GM18517 (cell line): ENCODE data around the gene COL28A1.
"Not testable (repeated sequence)": the region's sequence is repeated elsewhere in the genome, so short reads cannot be mapped to it uniquely, and the experiment has no call there.

ENCODE experiments used
- ATAC-seq: cut with Tn5 transposase; IDR thresholded peaks from one replicate; pipeline ENCODE4 v1.9.1; 2021; ENCODE audit warnings: mild to moderate bottlenecking, moderate library complexity; ENCODE audit not compliant: unreplicated experiment

The COL28A1 gene

DNA sequence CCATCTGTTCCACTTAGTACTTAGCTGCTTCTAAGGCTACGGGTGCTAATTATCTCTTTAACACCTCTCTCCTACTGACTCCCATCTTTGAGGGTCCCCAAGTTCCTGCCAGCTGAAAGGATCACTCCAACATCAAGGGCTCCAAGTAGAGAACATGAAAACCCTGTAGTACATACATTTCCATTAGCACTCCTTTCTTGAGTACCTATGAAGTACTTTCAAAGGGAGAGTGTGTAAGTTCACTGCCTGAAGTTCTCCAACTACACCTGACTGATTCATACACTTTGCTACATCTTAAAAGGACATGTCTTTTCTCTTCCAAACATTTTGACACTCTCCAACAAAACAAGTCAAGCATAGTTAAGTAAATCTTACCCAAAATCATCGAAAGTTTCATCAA, 113.8 kb downstream of the COL28A1 start:
- ATAC-seq = no peak

DNA sequence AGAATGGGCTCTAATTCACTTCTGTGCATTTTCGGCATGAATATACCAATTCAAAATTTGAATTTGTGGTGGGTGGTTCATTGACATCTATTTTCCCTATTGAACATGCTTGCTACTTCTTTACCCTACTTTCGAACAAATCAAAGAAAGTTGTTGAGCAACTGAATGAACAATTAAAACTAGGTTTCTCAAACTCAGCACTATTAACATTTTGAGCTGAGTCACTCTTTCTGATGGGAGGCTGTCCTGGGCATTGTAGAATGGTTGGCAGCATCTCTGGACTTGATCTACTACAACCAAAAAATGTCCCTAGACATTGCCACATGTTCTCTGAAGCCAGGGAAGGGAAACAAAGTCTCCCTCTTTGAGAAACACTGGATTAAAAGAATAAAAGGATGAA, 116.7 kb downstream of the COL28A1 start:
- no peak for ATAC-seq

DNA sequence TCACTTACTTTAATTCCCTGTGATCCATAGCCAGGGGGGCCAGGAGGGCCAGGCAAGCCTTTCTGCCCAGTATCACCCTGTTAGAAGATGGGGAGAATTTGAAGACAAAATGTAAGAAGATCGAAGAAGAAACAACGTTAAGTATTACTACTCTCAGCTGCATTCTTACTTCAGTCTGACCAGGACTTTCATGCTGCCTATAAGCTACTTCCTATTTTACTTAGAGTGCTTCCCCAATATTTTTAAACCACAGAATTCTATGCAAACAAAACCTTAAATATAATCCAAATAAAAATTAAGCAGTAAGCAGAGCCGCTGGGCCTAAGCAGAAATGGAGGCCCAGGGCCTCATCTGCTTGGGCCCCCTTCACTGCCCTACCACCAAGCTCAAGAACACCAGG, 117.8 kb downstream of the COL28A1 start:
- no peak for ATAC-seq

DNA sequence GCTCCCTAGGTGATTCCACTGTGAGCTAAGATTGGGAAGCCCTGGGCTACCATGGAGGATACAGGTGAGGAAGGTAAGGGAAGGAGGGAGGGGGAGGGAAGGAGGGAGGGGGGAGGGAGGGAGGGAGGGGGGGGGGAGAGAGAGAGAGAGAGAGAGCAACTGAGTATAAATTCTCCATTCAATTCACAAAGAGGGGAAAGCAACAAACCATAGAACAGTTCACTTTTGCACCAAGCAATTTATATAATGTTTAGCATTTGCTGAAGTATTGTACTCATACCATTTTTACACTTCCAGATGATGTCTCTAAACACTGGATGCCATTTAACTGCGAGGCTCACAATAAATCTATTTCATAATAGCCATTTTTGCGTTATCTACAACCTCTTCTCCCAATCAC, 118.3 kb downstream of the COL28A1 start:
- ATAC-seq = no peak

DNA sequence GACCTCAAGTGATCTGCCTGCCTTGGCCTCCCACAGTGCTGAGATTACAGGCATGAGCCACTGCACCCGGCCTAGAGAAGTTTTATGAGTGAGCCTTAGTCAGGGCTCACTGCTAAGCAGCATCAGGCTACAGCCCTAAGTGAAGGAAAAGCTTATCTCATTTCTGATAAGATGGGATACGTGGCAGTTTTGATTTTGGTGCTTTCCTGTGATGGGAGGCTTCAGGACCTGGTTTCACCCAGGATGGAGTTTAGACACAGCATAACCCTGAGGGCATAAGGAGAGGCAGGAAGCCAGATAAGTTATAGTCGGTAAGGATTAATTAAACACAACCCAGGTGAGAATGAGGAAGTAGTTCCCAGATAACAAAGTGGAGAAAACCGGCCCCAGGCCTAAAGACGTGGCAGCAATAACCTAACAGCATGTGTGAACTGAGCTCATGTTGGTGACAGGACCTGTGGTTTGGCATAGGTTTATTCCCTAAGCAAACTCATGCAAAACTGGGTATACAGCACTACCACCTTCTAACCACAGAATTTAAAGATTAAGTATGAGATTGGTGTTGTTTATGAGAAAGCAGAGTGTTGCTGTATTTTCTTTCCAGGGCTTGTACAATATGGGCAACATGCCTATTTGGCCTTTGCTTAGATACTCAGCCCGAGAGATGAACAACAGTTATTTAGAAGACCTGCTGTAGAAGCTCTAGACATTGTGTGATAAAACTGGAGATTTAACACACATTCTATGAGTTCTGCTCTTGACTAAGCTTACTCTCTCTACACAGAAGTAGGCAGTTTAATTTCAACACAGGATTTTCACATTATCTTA, 119.4 kb downstream of the COL28A1 start:
- ATAC-seq = no peak

DNA sequence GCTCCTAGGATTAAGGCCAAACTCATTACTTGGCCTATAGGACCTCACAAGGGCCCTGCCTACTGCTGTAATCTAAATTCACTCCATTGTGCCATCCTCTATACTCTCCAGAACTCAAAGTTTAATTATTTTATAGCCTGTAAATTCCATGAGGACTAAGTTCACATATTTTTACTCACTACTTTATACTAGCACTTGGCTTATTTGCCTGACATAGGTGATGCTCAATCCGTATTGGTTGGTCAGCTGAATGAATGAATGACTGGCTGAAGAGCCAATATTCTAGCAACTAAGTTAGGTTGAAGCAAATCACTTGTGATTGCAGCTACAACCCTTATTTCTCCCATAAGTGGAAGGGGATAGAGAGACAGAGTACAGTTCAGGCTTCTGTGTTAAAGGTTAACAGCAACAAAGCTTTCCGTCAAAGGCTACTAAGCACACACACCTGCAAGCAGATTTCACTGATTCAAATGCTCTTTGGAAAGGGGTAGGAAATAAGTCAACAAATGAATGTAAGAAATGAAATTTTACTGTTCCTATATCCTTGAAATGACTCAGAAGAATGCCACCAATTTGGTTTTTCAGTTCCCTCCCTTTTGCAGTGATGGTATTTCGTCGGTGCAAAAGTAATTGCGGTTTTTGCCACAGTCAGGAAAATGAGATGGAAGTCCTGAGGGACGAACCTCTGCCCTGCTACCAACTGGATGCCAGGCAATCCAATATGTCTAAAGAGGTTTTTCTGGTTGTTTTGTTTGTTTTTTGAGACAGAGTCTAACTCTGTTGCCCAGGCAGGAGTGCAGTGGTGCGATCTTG, 120.7 kb downstream of the COL28A1 start:
- no peak for ATAC-seq

DNA sequence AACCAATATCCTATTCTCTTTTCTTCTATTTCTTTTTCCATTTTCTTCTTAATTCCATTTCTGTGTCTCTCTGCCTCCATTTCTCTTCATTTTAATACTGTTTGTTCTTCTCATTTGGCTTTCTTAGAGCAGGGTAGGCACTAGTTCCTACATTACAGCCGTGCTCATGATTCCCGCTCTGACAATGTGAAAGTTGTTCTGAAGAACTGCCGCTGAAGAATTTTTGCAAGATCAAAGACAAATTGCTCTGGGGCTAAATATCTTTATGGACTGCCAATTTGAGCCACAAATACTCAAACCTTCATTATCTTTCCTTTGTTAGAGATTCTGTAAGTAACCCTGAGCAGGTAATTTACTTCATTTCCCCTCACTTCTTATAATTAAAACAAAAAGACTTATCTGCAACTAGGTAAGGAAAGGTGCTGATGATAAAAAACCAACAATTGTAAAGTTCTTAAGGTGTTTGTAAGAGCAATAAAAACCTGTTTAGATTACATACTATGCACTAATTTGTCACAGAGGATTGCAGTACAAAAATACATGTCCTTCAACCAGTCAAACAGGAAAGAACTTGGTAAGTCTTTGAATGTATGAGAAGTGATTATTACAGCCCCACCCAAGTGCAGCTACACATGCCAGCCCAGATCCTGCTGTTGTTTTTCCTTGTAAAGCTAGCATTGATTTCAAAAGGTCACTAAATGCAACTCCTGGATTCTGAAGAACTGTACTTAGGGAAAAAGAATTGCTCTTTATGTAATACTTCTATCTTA, 127.5 kb downstream of the COL28A1 start:
- no peak for ATAC-seq

DNA sequence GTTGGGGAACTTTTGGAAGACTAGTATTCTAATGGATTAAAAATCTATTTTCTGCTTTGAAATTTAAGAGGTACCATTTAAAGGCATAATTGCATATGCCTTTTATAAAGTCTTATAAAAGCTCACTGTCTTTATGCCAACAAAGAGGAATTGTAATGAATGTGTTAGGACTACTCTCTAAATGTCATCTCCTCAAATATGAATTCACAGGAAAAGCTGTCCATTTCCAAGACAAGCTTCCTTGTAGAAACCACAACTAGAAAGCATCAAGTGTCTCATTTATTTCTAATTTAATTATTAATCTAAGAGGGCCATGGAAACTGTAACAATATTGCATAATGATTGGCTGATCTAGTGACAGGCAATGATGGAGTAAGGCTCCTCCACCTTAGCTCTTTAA, 130.2 kb downstream of the COL28A1 start:
- no peak for ATAC-seq

DNA sequence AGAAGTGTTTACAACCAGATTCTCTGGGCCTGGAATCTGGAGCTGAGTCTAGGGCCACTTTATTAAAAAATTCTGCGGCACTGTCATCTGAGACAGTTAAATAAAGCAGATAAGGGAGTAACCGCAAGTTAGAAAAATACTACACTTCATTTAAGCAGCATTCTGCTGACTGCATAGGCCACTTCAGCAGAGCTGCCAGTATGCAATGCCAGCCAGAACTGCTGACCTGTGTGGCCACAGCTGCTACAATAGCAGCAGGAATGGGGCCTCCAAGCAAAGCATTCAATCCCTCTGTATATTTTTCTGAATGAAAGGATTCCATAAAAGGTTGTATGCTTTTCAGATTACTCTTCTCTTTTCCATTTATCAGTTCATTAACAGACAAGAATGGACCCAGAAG, 136.0 kb downstream of the COL28A1 start:
- no peak for ATAC-seq

DNA sequence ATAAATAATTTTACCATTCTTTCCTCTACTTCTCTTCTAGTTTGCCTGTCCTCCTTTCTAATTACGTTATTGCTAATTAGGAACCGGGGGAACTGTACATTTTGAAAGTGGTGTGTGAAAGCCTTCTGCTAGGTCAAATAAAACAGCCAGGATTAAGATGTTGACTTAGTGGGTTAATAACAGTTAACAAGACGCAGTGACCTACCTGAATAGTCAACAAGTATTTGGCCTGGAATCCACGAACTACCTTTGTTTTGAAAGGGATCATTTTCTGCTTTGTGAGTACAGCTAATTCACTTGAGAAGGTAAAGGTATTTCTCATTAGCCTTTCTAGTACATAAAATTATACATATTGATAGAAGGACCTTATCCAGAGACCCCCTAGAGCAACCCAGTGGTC, 139.9 kb downstream of the COL28A1 start:
- ATAC-seq = no peak

DNA sequence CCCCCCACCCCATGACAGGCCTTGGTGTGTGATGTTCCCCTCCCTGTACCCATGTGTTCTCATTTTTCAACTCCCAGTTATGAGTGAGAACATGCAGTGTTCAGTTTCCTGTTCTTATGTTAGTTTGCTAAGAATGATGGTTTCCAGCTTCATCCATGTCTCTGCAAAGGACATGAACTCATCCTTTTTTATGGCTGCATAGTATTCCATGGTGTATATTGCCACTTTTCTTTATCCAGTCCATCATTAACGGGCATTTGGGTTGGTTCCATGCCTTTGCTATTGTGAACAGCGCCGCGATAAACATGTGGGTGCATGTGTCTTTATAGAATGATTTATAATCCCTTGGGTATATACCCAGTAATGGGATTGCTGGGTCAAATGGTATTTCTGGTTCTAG, 147.5 kb downstream of the COL28A1 start:
- not testable (repeated sequence) for ATAC-seq

DNA sequence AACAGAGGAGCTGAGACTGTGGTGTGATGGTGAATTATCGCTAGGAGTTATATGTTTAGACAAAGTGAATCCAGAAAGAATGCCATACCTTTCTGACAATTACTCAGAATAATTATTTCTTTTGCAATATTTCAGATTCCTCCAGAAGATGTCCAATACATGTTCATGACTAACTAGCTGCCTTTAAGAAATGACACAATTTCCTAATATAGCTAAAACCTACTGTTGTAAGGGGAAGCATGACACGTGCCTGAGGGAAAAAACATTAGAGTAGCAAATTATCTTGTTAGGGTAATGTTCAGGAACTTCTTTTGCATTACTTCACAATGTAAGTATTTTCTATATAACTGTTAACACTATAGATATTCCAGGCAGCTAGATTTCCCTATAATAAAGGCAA, 150.3 kb downstream of the COL28A1 start:
- no peak for ATAC-seq

DNA sequence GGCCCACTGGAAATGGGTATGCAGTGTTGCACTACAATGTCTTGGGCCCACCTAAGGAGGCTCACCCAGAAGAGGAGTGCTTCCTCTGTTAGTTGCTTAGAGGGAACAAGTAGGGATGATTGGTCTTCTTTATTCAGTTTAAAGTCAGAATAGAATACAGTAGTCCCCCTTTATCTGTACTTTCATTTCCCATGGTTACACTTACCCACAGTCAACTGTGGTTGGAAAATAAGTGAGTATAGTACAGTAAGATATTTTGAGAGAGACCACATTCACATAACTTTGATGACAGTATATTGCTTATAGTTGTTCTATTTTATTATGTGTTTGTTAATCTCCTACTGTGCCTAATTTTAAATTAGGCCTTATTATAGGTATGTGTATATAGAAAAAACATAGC, 151.4 kb downstream of the COL28A1 start:
- no peak for ATAC-seq

DNA sequence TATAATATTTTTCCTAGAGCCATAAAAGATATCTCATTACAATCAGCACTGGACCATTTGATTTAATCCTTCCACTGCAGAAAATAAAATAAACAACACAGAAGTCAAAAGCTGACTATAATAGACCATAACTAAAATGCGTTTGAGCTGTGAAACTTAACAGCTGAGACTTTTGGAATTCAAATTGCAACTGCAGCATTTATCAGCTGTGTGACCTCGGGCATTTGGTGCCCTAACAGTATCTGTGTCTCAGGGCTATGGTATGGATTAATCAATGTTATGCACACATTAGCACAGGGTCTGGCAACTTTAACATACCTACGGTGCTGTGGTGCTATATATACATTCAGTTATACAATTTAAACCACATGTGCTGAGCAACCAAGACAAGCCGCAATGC, 160.1 kb downstream of the COL28A1 start:
- ATAC-seq = no peak

DNA sequence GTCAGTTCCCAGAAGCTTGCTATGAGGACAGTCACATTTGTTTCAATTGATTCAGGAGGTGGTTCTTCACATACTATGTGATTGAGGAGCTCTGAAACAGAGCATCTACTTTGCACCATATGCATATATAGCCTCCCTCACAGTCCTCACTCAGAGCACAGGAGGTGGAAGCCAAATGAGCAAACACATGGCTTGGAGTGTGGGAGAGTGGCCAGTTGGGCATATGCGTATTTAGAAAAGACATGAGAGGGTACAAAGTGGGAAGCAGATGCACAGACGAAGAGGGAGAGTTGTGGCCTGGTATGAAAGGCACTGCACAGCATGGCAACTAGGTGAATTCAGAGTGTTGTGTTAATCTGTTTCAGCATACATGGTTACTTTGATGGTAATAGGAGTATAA, 165.6 kb downstream of the COL28A1 start:
- no peak for ATAC-seq

DNA sequence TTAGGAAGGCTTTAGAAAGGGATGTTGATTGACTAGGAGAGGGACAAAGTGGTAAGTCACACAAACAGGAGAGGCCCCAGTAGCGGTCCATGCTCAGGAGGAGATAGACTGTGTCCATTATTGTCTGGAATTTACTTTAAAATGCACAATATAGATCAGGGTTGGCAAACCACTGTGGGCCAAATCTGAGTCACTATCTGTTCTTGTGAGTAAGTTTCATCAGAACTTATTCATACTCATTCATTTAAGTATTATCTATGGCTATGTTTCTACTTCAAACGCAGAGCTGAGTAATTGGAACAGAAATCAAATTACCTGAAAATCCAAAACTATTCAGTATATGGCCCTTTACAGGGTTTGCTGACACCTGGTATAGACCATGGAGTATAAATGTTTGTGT, 166.5 kb downstream of the COL28A1 start:
- no peak for ATAC-seq

DNA sequence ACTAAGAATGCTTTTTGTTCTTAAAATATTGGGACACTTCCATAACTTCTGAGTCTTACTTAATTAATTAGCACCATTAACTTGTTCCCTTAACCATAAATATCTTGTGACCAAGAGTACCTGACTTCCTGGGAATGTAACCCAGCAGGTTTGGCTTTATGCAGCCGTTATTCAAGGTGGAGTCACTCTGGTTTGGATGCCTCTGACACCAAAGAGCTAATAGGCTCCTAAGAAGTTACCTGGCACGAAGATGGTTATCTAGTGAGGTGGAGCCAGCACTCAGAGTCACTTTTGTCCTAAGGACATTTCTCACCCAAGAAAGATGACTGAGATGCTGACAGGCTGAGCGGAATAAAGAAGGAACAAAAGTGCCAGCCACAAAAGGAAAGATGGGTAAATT, 181.0 kb downstream of the COL28A1 start:
- no peak for ATAC-seq

DNA sequence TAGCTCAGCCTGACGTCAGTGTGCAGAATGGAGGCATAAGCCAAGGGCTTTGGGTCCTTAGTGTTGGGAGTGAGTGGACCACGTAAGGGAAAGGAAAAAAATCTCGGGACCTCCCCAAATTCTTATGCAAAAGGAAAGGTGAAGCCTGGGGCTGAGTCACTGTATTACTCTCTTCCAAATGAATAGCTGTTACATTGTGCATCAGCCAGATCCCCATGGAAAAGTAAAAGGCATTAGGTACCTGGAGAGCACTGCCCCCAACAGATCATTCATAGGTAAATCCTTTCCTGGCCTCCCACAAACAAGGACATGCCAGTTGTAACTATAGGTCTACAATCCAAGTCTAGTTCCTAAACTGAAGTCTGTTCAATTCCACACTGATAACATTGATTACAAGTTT, 182.8 kb downstream of the COL28A1 start:
- ATAC-seq = no peak

DNA sequence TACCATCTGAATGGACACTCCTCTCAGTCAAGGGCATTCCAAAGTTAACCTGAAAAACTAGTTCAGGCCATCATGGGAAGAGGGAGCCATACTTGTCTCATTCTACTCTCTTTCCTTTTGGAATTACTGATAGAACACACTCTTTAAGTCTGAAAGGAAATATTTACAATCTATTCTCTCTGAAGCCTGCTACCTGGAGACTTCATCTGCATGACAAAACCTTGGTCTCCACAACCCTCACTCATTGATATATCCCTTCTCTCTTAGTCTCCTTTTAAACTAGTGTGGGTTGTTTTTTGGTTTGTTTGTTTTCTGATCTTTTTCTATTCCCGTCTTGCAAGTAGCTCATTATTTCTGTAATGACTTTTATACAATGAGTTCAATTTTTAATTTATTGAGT, 183.8 kb downstream of the COL28A1 start:
- ATAC-seq = no peak

DNA sequence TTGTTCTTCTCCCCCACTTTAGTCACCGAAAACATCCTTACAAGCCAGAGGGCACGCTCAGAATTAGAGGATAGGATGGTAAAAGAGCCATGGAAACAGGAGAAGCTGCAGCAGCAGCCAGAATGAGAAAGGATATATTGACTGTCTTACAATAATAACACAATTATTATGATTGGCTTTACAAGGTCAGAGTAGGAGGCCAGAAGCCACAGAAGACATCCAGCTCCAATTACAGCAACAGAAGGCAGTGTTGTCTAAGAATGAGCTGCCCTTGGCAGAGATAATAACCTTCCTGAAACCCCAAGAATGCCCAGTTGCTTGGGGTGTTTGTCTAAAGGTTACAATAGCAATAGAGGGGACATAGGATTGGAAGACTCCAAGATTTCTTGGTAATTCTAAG, 184.5 kb downstream of the COL28A1 start:
- no peak for ATAC-seq

DNA sequence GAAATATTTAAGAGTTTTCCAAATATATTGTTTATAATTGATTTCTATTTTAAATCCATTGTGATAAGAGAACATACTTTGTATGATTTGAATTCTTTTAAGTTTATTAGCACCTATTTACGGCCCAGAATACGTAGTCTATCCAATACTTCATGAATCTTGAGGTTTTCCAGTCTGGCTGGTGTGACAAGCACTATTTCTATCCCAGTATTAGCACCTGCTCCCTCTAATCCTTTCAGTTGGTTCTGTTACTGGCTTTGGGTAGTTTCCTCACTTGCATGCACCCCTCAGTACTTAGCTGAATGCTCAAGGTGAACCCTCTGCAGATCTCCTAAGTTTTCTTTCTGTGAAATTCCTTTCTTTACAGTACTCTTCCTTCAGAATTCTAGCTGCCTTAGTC, 186.5 kb downstream of the COL28A1 start:
- ATAC-seq = no peak

DNA sequence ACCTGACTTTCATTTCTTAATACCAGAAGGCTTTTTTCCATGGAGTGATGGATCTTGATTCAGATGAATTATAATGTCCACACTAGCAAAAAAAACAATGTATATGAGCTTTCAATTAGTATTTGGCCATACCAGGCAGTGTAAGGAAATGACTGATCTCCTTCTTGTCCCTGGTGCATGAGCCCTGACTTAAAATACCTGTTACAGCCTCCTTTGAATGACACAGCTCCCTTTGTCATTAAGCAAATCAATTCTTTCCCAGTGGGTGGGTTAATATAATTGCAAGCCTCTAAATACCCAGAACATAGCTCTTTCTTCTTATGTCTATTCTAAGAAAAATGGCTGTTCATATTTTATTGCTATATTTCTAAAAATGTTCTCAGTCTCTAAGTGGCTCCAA, 188.6 kb downstream of the COL28A1 start:
- no peak for ATAC-seq
